ENCODE data around the gene SLC5A10.
A peak's percentile ranks its signal among the peaks of the same experiment; 100 is the strongest.

Gene SLC5A10

GRCh38 chr17:18951941-18952842, at the start of gene SLC5A10:
SLC5A10 (plus strand) TSS chr17:18952165; CDS start chr17:18952206, 41 bp downstream.
- no peak for DNase-seq (ENCODE audit: low read depth)
- TF ChIP-seq CTCF (conservative IDR thresholded peaks at IDR 0.05; ENCODE audit: low read depth, low read length), result peak; percentile 54
- no peak within 1 kb of the TSS for H3K4me3 ChIP-seq (ENCODE audit: low read depth, low read length)

- no peak for DNase-seq (ENCODE audit: low read depth)
- no peak for TF ChIP-seq CTCF (conservative IDR thresholded peaks at IDR 0.05; ENCODE audit: low read depth, low read length)
Observed at GRCh38 chr17:18904482-18904881, 47.5 kb upstream of the SLC5A10 start.

GRCh38 chr17:18905226-18905625, 46.7 kb upstream of the SLC5A10 start:
- TF ChIP-seq CTCF (conservative IDR thresholded peaks at IDR 0.05; ENCODE audit: low read depth, low read length), result no peak

More at GRCh38 chr17:18904482-18904881, 47.5 kb upstream of the SLC5A10 start:
- no peak overlapping the region for H3K4me3 ChIP-seq (ENCODE audit: low read depth, low read length)

GRCh38 chr17:18910326-18910725, 41.6 kb upstream of the SLC5A10 start:
- DNase-seq (ENCODE audit: low read depth), result no peak
- TF ChIP-seq CTCF (conservative IDR thresholded peaks at IDR 0.05; ENCODE audit: low read depth, low read length), result no peak
- no peak overlapping the region for H3K4me3 ChIP-seq (ENCODE audit: low read depth, low read length)

More at GRCh38 chr17:18905226-18905625, 46.7 kb upstream of the SLC5A10 start:
- DNase-seq (ENCODE audit: low read depth), result no peak
- no peak overlapping the region for H3K4me3 ChIP-seq (ENCODE audit: low read depth, low read length)

- DNase-seq (ENCODE audit: low read depth), result no peak
- no peak overlapping the region for H3K4me3 ChIP-seq (ENCODE audit: low read depth, low read length)
- no peak for TF ChIP-seq CTCF (conservative IDR thresholded peaks at IDR 0.05; ENCODE audit: low read depth, low read length)
Observed at GRCh38 chr17:18910881-18911280, 41.1 kb upstream of the SLC5A10 start.

- no peak overlapping the region for H3K4me3 ChIP-seq (ENCODE audit: low read depth, low read length)
- TF ChIP-seq CTCF (conservative IDR thresholded peaks at IDR 0.05; ENCODE audit: low read depth, low read length), result no peak
- no peak for DNase-seq (ENCODE audit: low read depth)
Observed at GRCh38 chr17:18916816-18917500, 35.0 kb upstream of the SLC5A10 start.

Measured in choroid plexus epithelial cell (primary cell).